A549 (cell line): ENCODE results near the gene DCX. TPM values are rescaled to one million over a fixed set of nuclear protein-coding genes. Genes with fewer than 3 reads are reported as not detected.

Source experiments
- ATAC-seq, 2 experiments: fragments of 200-7000 bp in 1 of 2; fragments of >200 bp in 1 of 2; cut with Nextera tagmentation in 1 of 2; cut with Tn5 transposase in 1 of 2; 3 replicates each; pipeline versions ENCODE4 v1.8.0 to v1.9.1; 2018 to 2020; ENCODE audit warnings: mild to moderate bottlenecking in 1 of 2, moderate library complexity in 1 of 2
- CTCF ChIA-PET: fragments of 300-600 bp; sonication (Branson Sonifier 250); formaldehyde crosslinking; extraction: SDS; loops from one replicate; lab custom pipeline; 2021; ENCODE audit warnings: antibody characterized with exemption, inconsistent platforms; lab: Yijun Ruan, JAX
- POLR2A ChIA-PET: fragments of 350-600 bp; formaldehyde crosslinking; extraction: SDS; loops from one replicate; lab custom pipeline; 2021; ENCODE audit warnings: antibody characterized with exemption, inconsistent platforms; lab: Yijun Ruan, JAX
- DNase-seq, 2 experiments: peaks; one replicate each; pipeline versions ENCODE4 v3.0.0 to v3.0.0-alpha.2; 2011 to 2016; ENCODE audit warnings: low read depth in 1 of 2, low spot score in 1 of 2
- FAIRE-seq: peaks from 2 replicates; lab custom pipeline; 2011; peaks lifted over from hg19 to GRCh38; lab: Jason Lieb, UNC
- H3K27ac ChIP-seq, 2 experiments: fragments of >200 bp; sonication (Bioruptor Twin); formaldehyde crosslinking; 3 replicates each; pipeline ENCODE4 v1.5.1; 2016 to 2017
- H3K4me1 ChIP-seq: fragments of >200 bp; sonication (Bioruptor Twin); formaldehyde crosslinking; 3 replicates; pipeline ENCODE4 v1.6.1; 2016
- H3K4me2 ChIP-seq: fragments of >200 bp; sonication (Bioruptor Twin); formaldehyde crosslinking; 3 replicates; pipeline ENCODE4 v1.6.1; 2016
- H3K4me3 ChIP-seq: fragments of >200 bp; sonication (Bioruptor Twin); formaldehyde crosslinking; 3 replicates; pipeline ENCODE4 v1.5.1; 2016
- H3K9me3 ChIP-seq: fragments of >200 bp; sonication (Bioruptor Twin); formaldehyde crosslinking; 3 replicates; pipeline ENCODE4 v1.6.1; 2016
- ATOH8 ChIP-seq: fragments of 250-450 bp; sonication (Bioruptor Pico); IDR thresholded peaks from 2 replicates; pipeline ENCODE4 v1.5.0; 2020; ENCODE audit warnings: low read depth, mild to moderate bottlenecking, moderate library complexity
- CEBPB ChIP-seq, 2 experiments: fragments of >200 bp in 1 of 2; sonication (Bioruptor Twin) in 1 of 2; formaldehyde crosslinking in 1 of 2; IDR thresholded peaks; 2 replicates each; pipeline ENCODE4 v1.6.1; 2012 to 2016
- CTCF ChIP-seq: fragments of >200 bp; sonication (Bioruptor Twin); formaldehyde crosslinking; IDR thresholded peaks from 3 replicates; pipeline ENCODE4 v1.5.1; 2016
- E2F6 ChIP-seq: IDR thresholded peaks from 2 replicates; pipeline ENCODE4 v1.6.1; 2012; ENCODE audit warnings: low read depth, borderline replicate concordance
- ELK1 ChIP-seq: fragments of 150-350 bp; IDR thresholded peaks from 2 replicates; pipeline ENCODE4 v1.6.1; 2014; ENCODE audit warnings: low read depth, mild to moderate bottlenecking, low read length
- GATA3 ChIP-seq: IDR thresholded peaks from 2 replicates; pipeline ENCODE4 v1.6.1; 2012; ENCODE audit warnings: borderline replicate concordance
- HMGXB4 ChIP-seq: fragments of 250-450 bp; sonication (Bioruptor Pico); IDR thresholded peaks from 2 replicates; pipeline ENCODE4 v1.5.0; 2021; ENCODE audit warnings: mild to moderate bottlenecking, moderate library complexity, borderline replicate concordance
- HOXA7 ChIP-seq: fragments of 250-450 bp; sonication (Bioruptor Pico); IDR thresholded peaks from 2 replicates; pipeline ENCODE4 v1.5.0; 2020; ENCODE audit warnings: mild to moderate bottlenecking, moderate library complexity
- HOXB5 ChIP-seq: fragments of 250-450 bp; sonication (Bioruptor Pico); IDR thresholded peaks from 2 replicates; pipeline ENCODE4 v1.5.0; 2020; ENCODE audit warnings: mild to moderate bottlenecking, moderate library complexity
- JUN ChIP-seq, 2 experiments: fragments of >200 bp; sonication (Bioruptor Twin); formaldehyde crosslinking; IDR thresholded peaks; 2 replicates in 1 of 2; 3 replicates in 1 of 2; pipeline ENCODE4 v1.6.1; 2016 to 2017
- MAX ChIP-seq: IDR thresholded peaks from 2 replicates; pipeline ENCODE4 v1.6.1; 2012
- MAZ ChIP-seq: fragments of 150-350 bp; IDR thresholded peaks from 2 replicates; pipeline ENCODE4 v1.6.1; 2014; ENCODE audit warnings: antibody characterized with exemption, low read depth, low read length, borderline replicate concordance
- MYC ChIP-seq: IDR thresholded peaks from 2 replicates; pipeline ENCODE4 v1.6.1; 2012; ENCODE audit warnings: mild to moderate bottlenecking, inconsistent platforms, low read length, improper control_type of control experiment, borderline replicate concordance
- NR3C1 ChIP-seq: fragments of >200 bp; sonication (Bioruptor Twin); formaldehyde crosslinking; IDR thresholded peaks from 3 replicates; pipeline ENCODE4 v1.6.1; 2017
- POLR2A ChIP-seq: IDR thresholded peaks from 2 replicates; pipeline ENCODE4 v1.6.1; 2012; ENCODE audit warnings: mild to moderate bottlenecking, low read length
- RARB ChIP-seq: fragments of 250-450 bp; sonication (Bioruptor Pico); IDR thresholded peaks from 2 replicates; pipeline ENCODE4 v1.8.0; 2021; ENCODE audit warnings: mild to moderate bottlenecking, moderate library complexity
- RCOR1 ChIP-seq: fragments of 150-350 bp; IDR thresholded peaks from 2 replicates; pipeline ENCODE4 v1.6.1; 2014; ENCODE audit warnings: antibody characterized with exemption, low read length, low read depth
- RFX5 ChIP-seq: fragments of 450-650 bp; IDR thresholded peaks from 2 replicates; pipeline ENCODE4 v1.7.1; 2014; ENCODE audit warnings: antibody characterized with exemption, mild to moderate bottlenecking, moderate library complexity
- SMC3 ChIP-seq: fragments of >200 bp; sonication (Bioruptor Twin); formaldehyde crosslinking; IDR thresholded peaks from 3 replicates; pipeline ENCODE4 v1.6.1; 2018; ENCODE audit warnings: inconsistent platforms
- SREBF2 ChIP-seq: fragments of 450-650 bp; IDR thresholded peaks from 2 replicates; pipeline ENCODE4 v1.6.1; 2014; ENCODE audit warnings: mild to moderate bottlenecking, moderate library complexity
- TFCP2L1 ChIP-seq: fragments of 250-450 bp; sonication (Bioruptor Pico); IDR thresholded peaks from 2 replicates; pipeline ENCODE4 v1.5.0; 2021; ENCODE audit warnings: mild to moderate bottlenecking
- ZC3H11A ChIP-seq: fragments of 450-650 bp; IDR thresholded peaks from 2 replicates; pipeline ENCODE4 v1.6.1; 2014; ENCODE audit warnings: antibody characterized with exemption, mild to moderate bottlenecking
- ZFP36 ChIP-seq: fragments of 450-650 bp; IDR thresholded peaks from 2 replicates; pipeline ENCODE4 v1.6.1; 2014; ENCODE audit warnings: borderline replicate concordance; ENCODE audit not compliant: partially characterized antibody
- ZNF302 ChIP-seq: fragments of 250-450 bp; sonication (Bioruptor Pico); IDR thresholded peaks from 2 replicates; pipeline ENCODE4 v1.9.0; 2021; ENCODE audit warnings: inconsistent platforms, mild to moderate bottlenecking, moderate library complexity
- ZSCAN20 ChIP-seq: fragments of 250-450 bp; sonication (Bioruptor Pico); IDR thresholded peaks from 2 replicates; pipeline ENCODE4 v1.8.0; 2022; ENCODE audit warnings: mild to moderate bottlenecking, moderate library complexity
- WGBS: methylation state at CpG from one replicate; pipeline ENCODE4 v1.1.6; 2017; ENCODE audit errors: missing lambda C conversion rate; 5-methylcytosine and 5-hydroxymethylcytosine counted together
- polyA plus RNA-seq, 4 experiments: library from polyadenylated mRNA; depleted of rRNA in 3 of 4; stranded (reverse); fragments of >200 nt; fragmentation: RNase III in 1 of 4; extraction: RNeasy Plus Mini Kit Qiagen cat#74134 plus additional on column Dnase treatment in 1 of 4; gene quantifications; 2 replicates in 3 of 4; 3 replicates in 1 of 4; pipeline ENCODE4 v1.2.3, GENCODE V29; 2011 to 2017

Gene DCX
- polyA plus RNA-seq, 2 of the 4 experiments (the other 2 are of a cell fraction): not detected

- no peak for ATAC-seq
- POLR2A ChIA-PET: no interaction called here
- Histone ChIP-seq H3K27ac (no peak overlapping the region), H3K4me3 (no peak overlapping the region), H3K4me1 (no peaks in the 10 kb centered on the region), H3K4me2 (no peak overlapping the region), H3K9me3 (no peaks in the 10 kb centered on the region)
- TF ChIP-seq ZNF302 (CRISPR knock-in tag): no peak
- no peak for TF ChIP-seq GATA3
- TF ChIP-seq ZSCAN20 (CRISPR knock-in tag): no peak
- no peak for TF ChIP-seq CTCF
- no peak for TF ChIP-seq TFCP2L1 (CRISPR knock-in tag)
- no peak for TF ChIP-seq ELK1
- TF ChIP-seq POLR2A: no peak
- TF ChIP-seq RFX5: no peak
- no peak for TF ChIP-seq NR3C1
- TF ChIP-seq RARB (CRISPR knock-in tag): no peak
- TF ChIP-seq HMGXB4 (CRISPR knock-in tag): no peak
- TF ChIP-seq MYC: no peak
- no peak for TF ChIP-seq SREBF2
- no peak for TF ChIP-seq ATOH8 (CRISPR knock-in tag)
- TF ChIP-seq JUN (IDR thresholded peaks at IDR 0.05): no peak
- no peak for TF ChIP-seq ZC3H11A
- no peak for TF ChIP-seq HOXA7
- TF ChIP-seq E2F6: no peak
- CTCF ChIA-PET: no interaction called here
- no peak for DNase-seq
- FAIRE-seq: no peak
These were observed 72.8 kb downstream of the DCX start for GRCh38 chrX:111339212-111339611.

GRCh38 chrX:111338095-111338698, 73.8 kb downstream of the DCX start:
- H3K4me3 ChIP-seq: no peak overlapping the region
- CTCF ChIA-PET: no interaction called here
- no peak overlapping the region for H3K27ac ChIP-seq
- TF ChIP-seq SMC3 (no peak), HMGXB4 (CRISPR knock-in tag) (no peak), ZFP36 (no peak), MAZ (no peak), HOXB5 (CRISPR knock-in tag) (no peak), MAX (no peak), RCOR1 (no peak), CEBPB (IDR thresholded peaks at IDR 0.05) (no peak)
- DNase-seq (no peak), FAIRE-seq (no peak), ATAC-seq (no peak)
- H3K9me3 ChIP-seq: no peaks in the 10 kb centered on the region
- 27% methylated on average over 4 of the region's 4 CpGs for WGBS
- POLR2A ChIA-PET: no interaction called here
- no peaks in the 10 kb centered on the region for H3K4me1 ChIP-seq
- no peak overlapping the region for H3K4me2 ChIP-seq
